WTC11 (cell line): Measurements from ENCODE around the gene TPCN2.
"Not testable (repeated sequence)": the region's sequence is repeated elsewhere in the genome, so short reads cannot be mapped to it uniquely, and the experiment has no call there.

Experiments
- ATF1 ChIP-seq: sonication (generic); formaldehyde crosslinking; IDR thresholded peaks from 2 replicates; pipeline ENCODE4 v1.8.1; 2023; ENCODE audit warnings: mild to moderate bottlenecking, moderate library complexity, missing genetic modification reagents
- CTCF ChIP-seq: fragments of 200-600 bp; IDR thresholded peaks from 2 replicates; pipeline ENCODE4 v1.8.0; 2022; ENCODE audit warnings: antibody characterized with exemption
- FOXP4 ChIP-seq: sonication (generic); formaldehyde crosslinking; IDR thresholded peaks from 2 replicates; pipeline ENCODE4 v1.8.0; 2022; ENCODE audit warnings: mild to moderate bottlenecking, missing genetic modification reagents
- HMGXB4 ChIP-seq: sonication (generic); formaldehyde crosslinking; IDR thresholded peaks from 2 replicates; pipeline ENCODE4 v1.8.1; 2023; ENCODE audit warnings: mild to moderate bottlenecking, moderate library complexity, missing genetic modification reagents
- ZNF121 ChIP-seq: sonication (generic); formaldehyde crosslinking; IDR thresholded peaks from 2 replicates; pipeline ENCODE4 v1.8.0; 2023; ENCODE audit warnings: missing genetic modification reagents

- TF ChIP-seq ZNF121 (CRISPR knock-in tag); CTCF; FOXP4 (CRISPR knock-in tag); ATF1; HMGXB4: not testable (repeated sequence)
Measured at GRCh38 chr11:69134182-69134581, 85.5 kb downstream of the TPCN2 start.
